Right atrium auricular region (tissue), 2 donors: ENCODE measurements around the gene MEF2D. TPM values are rescaled to one million over a fixed set of nuclear protein-coding genes. Genes with fewer than 3 reads are reported as not detected.

Experiments
- DNase-seq: peaks from one replicate; pipeline ENCODE4 v3.0.0-alpha.2; 2019; ENCODE audit warnings: low spot score
- H3K27ac ChIP-seq, 2 donors: fragments of 200-600 bp; sonication (generic); 1 replicate in 1 of 2; 2 replicates in 1 of 2; pipeline ENCODE4 v1.5.1; 2016 to 2019
- H3K27me3 ChIP-seq, 2 donors: fragments of 200-600 bp; sonication (generic); one replicate each; pipeline versions ENCODE4 v1.5.1 to v1.6.0; 2017 to 2019
- H3K36me3 ChIP-seq: fragments of 200-600 bp; sonication (generic); one replicate; pipeline ENCODE4 v1.5.1; 2016
- H3K4me1 ChIP-seq, 2 donors: fragments of 200-600 bp; sonication (generic); one replicate each; pipeline versions ENCODE4 v1.5.1 to v1.6.0; 2017 to 2019
- H3K4me3 ChIP-seq, 2 donors: fragments of 200-600 bp; sonication (generic); 1 replicate in 1 of 2; 2 replicates in 1 of 2; pipeline ENCODE4 v1.5.1; 2017 to 2019; ENCODE audit warnings: mild to moderate bottlenecking in 1 of 2, moderate library complexity in 1 of 2
- H3K9me3 ChIP-seq, 2 donors: fragments of 200-600 bp; sonication (generic); one replicate each; pipeline ENCODE4 v1.5.1; 2019
- CTCF ChIP-seq, 2 donors: fragments of 200-600 bp; sonication (generic); IDR thresholded peaks; one replicate each; pipeline ENCODE4 v1.5.1; 2019; ENCODE audit warnings: antibody characterized with exemption in 2 of 2
- total RNA-seq, 2 donors: library from RNA; depleted of rRNA; stranded (reverse); fragments of >200 nt; gene quantifications; one replicate each; pipeline ENCODE4 v1.1.0, GENCODE V29; 2016

MEF2D gene
- total RNA-seq, 2 donors from 2014 or later: 80.1 to 104 TPM

GRCh38 chr1:156538711-156539440, 38.3 kb upstream of the MEF2D start:
- peaks cover 0 to 7% of the 10 kb centered on the region in 2 donors for H3K4me1 ChIP-seq
- no peaks in the 10 kb centered on the region for H3K27me3 ChIP-seq
- H3K9me3 ChIP-seq: no peaks in the 10 kb centered on the region
- H3K36me3 ChIP-seq: no peaks in the 10 kb centered on the region
- no peak for DNase-seq
- H3K27ac ChIP-seq: no peak overlapping the region
- no peak for TF ChIP-seq CTCF (IDR thresholded peaks at IDR 0.05)
- H3K4me3 ChIP-seq: no peak overlapping the region

GRCh38 chr1:156537027-156537426, 36.5 kb upstream of the MEF2D start:
- H3K4me3 ChIP-seq: no peak overlapping the region
- H3K9me3 ChIP-seq: no peaks in the 10 kb centered on the region
- H3K27me3 ChIP-seq: no peaks in the 10 kb centered on the region
- no peak for TF ChIP-seq CTCF (IDR thresholded peaks at IDR 0.05)
- no peak for DNase-seq
- H3K27ac ChIP-seq: no peak overlapping the region
- no peaks in the 10 kb centered on the region for H3K36me3 ChIP-seq
- no peaks in the 10 kb centered on the region for H3K4me1 ChIP-seq

- no peak for TF ChIP-seq CTCF (IDR thresholded peaks at IDR 0.05)
- Histone ChIP-seq H3K27me3 (no peaks in the 10 kb centered on the region), H3K27ac (no peak overlapping the region), H3K9me3 (no peaks in the 10 kb centered on the region), H3K4me1 (no peaks in the 10 kb centered on the region), H3K4me3 (no peak overlapping the region), H3K36me3 (no peaks in the 10 kb centered on the region)
- DNase-seq: no peak
These were observed 34.0 kb upstream of the MEF2D start for GRCh38 chr1:156534424-156535060.

GRCh38 chr1:156533568-156534220, 33.1 kb upstream of the MEF2D start:
- no peak for TF ChIP-seq CTCF (IDR thresholded peaks at IDR 0.05)
- no peak for DNase-seq
- Histone ChIP-seq H3K27ac (no peak overlapping the region), H3K4me1 (no peaks in the 10 kb centered on the region), H3K9me3 (no peaks in the 10 kb centered on the region), H3K36me3 (no peaks in the 10 kb centered on the region), H3K27me3 (no peaks in the 10 kb centered on the region), H3K4me3 (no peak overlapping the region)

GRCh38 chr1:156532374-156532773, 31.8 kb upstream of the MEF2D start:
- no peaks in the 10 kb centered on the region for H3K4me1 ChIP-seq
- no peak for TF ChIP-seq CTCF (IDR thresholded peaks at IDR 0.05)
- H3K4me3 ChIP-seq: no peak overlapping the region
- no peaks in the 10 kb centered on the region for H3K36me3 ChIP-seq
- H3K9me3 ChIP-seq: no peaks in the 10 kb centered on the region
- DNase-seq: no peak
- no peaks in the 10 kb centered on the region for H3K27me3 ChIP-seq
- no peak overlapping the region for H3K27ac ChIP-seq
